ENCODE data around the gene MYOG.

MYOG gene

GRCh38 chr1:203117611-203118575 lies 32.1 kb upstream of the MYOG start:
- DNase-seq = peak; percentile 88

GRCh38 chr1:203116091-203116820 lies 30.4 kb upstream of the MYOG start:
- DNase-seq = peak; percentile 84

GRCh38 chr1:203114202-203114601 lies 28.4 kb upstream of the MYOG start:
- no peak for DNase-seq

- no peak for DNase-seq
Measured at GRCh38 chr1:203113308-203113707, 27.5 kb upstream of the MYOG start.

GRCh38 chr1:203112475-203112874 lies 26.7 kb upstream of the MYOG start:
- DNase-seq = no peak

GRCh38 chr1:203104789-203105390 lies 19.1 kb upstream of the MYOG start:
- DNase-seq = no peak

GRCh38 chr1:203103829-203104495 lies 18.1 kb upstream of the MYOG start:
- no peak for DNase-seq

- peak; percentile 34 for DNase-seq
Measured at GRCh38 chr1:203103216-203103615, 17.4 kb upstream of the MYOG start.

- peak; percentile 16 for DNase-seq
Measured at GRCh38 chr1:203101813-203102634, 16.2 kb upstream of the MYOG start.

GRCh38 chr1:203100516-203100869 lies 14.7 kb upstream of the MYOG start:
- no peak for DNase-seq

- DNase-seq = no peak
Measured at GRCh38 chr1:203099805-203100515, 14.1 kb upstream of the MYOG start.

GRCh38 chr1:203098914-203099520 lies 13.2 kb upstream of the MYOG start:
- DNase-seq = no peak

- no peak for DNase-seq
Measured at GRCh38 chr1:203098445-203098844, 12.6 kb upstream of the MYOG start.

GRCh38 chr1:203097001-203097400 lies 11.2 kb upstream of the MYOG start:
- no peak for DNase-seq

GRCh38 chr1:203096566-203096965 lies 10.8 kb upstream of the MYOG start:
- peak; percentile 58 for DNase-seq

- no peak for DNase-seq
Measured at GRCh38 chr1:203095061-203095690, 9.4 kb upstream of the MYOG start.

GRCh38 chr1:203093754-203094410 lies 8.1 kb upstream of the MYOG start:
- no peak for DNase-seq

- DNase-seq = no peak
Measured at GRCh38 chr1:203091761-203092330, 6.0 kb upstream of the MYOG start.

- DNase-seq = no peak
Measured at GRCh38 chr1:203091199-203091477, 5.3 kb upstream of the MYOG start.

Measured in NCI-H69 (cell line).